HG02970 (cell line): ENCODE results near the gene KLKB1.

Source experiments
- ATAC-seq: cut with Tn5 transposase; IDR thresholded peaks from one replicate; pipeline ENCODE4 v1.9.1; 2021; ENCODE audit warnings: mild to moderate bottlenecking, moderate library complexity, moderate number of reproducible peaks; ENCODE audit not compliant: unreplicated experiment, low FRiP score

The KLKB1 gene

GRCh38 chr4:186227221-186227620, at the start of gene KLKB1:
KLKB1 (plus strand) TSS chr4:186227507; CDS start chr4:186228196, 689 bp downstream.
- no peak for ATAC-seq

- ATAC-seq, result no peak
Observed at GRCh38 chr4:186188107-186188506, 39.2 kb upstream of the KLKB1 start.

GRCh38 chr4:186189656-186190055, 37.7 kb upstream of the KLKB1 start:
- ATAC-seq, result no peak

GRCh38 chr4:186190581-186191199, 36.6 kb upstream of the KLKB1 start:
- ATAC-seq, result peak; percentile 28

- peak; percentile 91 for ATAC-seq
Observed at GRCh38 chr4:186191200-186192065, 35.9 kb upstream of the KLKB1 start, which contains the start of gene CYP4V2. CYP4V2 (plus strand) TSS chr4:186191567; CDS start chr4:186191824, 257 bp downstream.

GRCh38 chr4:186192066-186192612, 35.2 kb upstream of the KLKB1 start:
- peak; percentile 12 for ATAC-seq

- no peak for ATAC-seq
Observed at GRCh38 chr4:186193851-186194250, 33.5 kb upstream of the KLKB1 start.

GRCh38 chr4:186196063-186196462, 31.2 kb upstream of the KLKB1 start:
- ATAC-seq, result no peak

GRCh38 chr4:186200516-186200915, 26.8 kb upstream of the KLKB1 start:
- ATAC-seq, result no peak

GRCh38 chr4:186201010-186201409, 26.3 kb upstream of the KLKB1 start:
- no peak for ATAC-seq

- peak; percentile 79 for ATAC-seq
Observed at GRCh38 chr4:186201535-186202230, 25.6 kb upstream of the KLKB1 start.

- no peak for ATAC-seq
Observed at GRCh38 chr4:186202490-186203140, 24.7 kb upstream of the KLKB1 start.

- ATAC-seq, result no peak
Observed at GRCh38 chr4:186203406-186203805, 23.9 kb upstream of the KLKB1 start.

- peak; percentile 55 for ATAC-seq
Observed at GRCh38 chr4:186204103-186204559, 23.2 kb upstream of the KLKB1 start.

GRCh38 chr4:186204686-186205085, 22.6 kb upstream of the KLKB1 start:
- no peak for ATAC-seq

- no peak for ATAC-seq
Observed at GRCh38 chr4:186205156-186205555, 22.2 kb upstream of the KLKB1 start.

- no peak for ATAC-seq
Observed at GRCh38 chr4:186216465-186217024, 10.8 kb upstream of the KLKB1 start.

- ATAC-seq, result no peak
Observed at GRCh38 chr4:186217733-186218293, 9.5 kb upstream of the KLKB1 start.

GRCh38 chr4:186221624-186222023, 5.7 kb upstream of the KLKB1 start:
- ATAC-seq, result no peak

- no peak for ATAC-seq
Observed at GRCh38 chr4:186225848-186226247, 1.5 kb upstream of the KLKB1 start.
